H1 (cell line): ENCODE measurements around the gene MYO5B. TPM values are rescaled to one million over a fixed set of nuclear protein-coding genes. Genes with fewer than 3 reads are reported as not detected.

Experiments
- CTCF ChIA-PET: fragments of 300-600 bp; sonication (Branson Sonifier 250); formaldehyde crosslinking; loops from one replicate; lab custom pipeline; 2021; ENCODE audit not compliant: partially characterized antibody; lab: Charles Lee
- POLR2A ChIA-PET: fragments of 300-600 bp; sonication (Branson Sonifier 250); formaldehyde crosslinking; loops from one replicate; lab custom pipeline; 2021; ENCODE audit warnings: inconsistent platforms; ENCODE audit not compliant: partially characterized antibody; lab: Charles Lee
- DNase-seq, 2 experiments: peaks; one replicate each; pipeline versions ENCODE4 v3.0.0 to v3.0.0-alpha.2; 2010 to 2022; ENCODE audit warnings: low spot score in 2 of 2, low read depth in 1 of 2, mixed read lengths in 1 of 2
- FAIRE-seq: peaks from 2 replicates; lab custom pipeline; 2011; peaks lifted over from hg19 to GRCh38; lab: Jason Lieb, UNC
- H2AFZ ChIP-seq: 2 replicates; pipeline ENCODE4 v1.8.1; 2012; ENCODE audit warnings: low read length, inconsistent platforms
- H2AK5ac ChIP-seq: 2 replicates; pipeline ENCODE4 v1.6.1; 2013; ENCODE audit warnings: low read depth, low read length
- H2BK120ac ChIP-seq: replicated peaks from 2 replicates; pipeline ENCODE3; 2013; ENCODE audit warnings: low read depth, low read length, inconsistent platforms
- H2BK12ac ChIP-seq: 2 replicates; pipeline ENCODE4 v1.6.1; 2013; ENCODE audit warnings: low read depth, low read length
- H2BK15ac ChIP-seq: 2 replicates; pipeline ENCODE4 v1.6.1; 2013; ENCODE audit warnings: low read length
- H2BK20ac ChIP-seq: 2 replicates; pipeline ENCODE4 v1.6.1; 2013; ENCODE audit warnings: low read length
- H2BK5ac ChIP-seq: 2 replicates; pipeline ENCODE4 v1.6.1; 2013; ENCODE audit warnings: low read depth, low read length
- H3K14ac ChIP-seq: 2 replicates; pipeline ENCODE4 v1.6.1; 2013; ENCODE audit warnings: inconsistent platforms; ENCODE audit not compliant: insufficient read length
- H3K18ac ChIP-seq: 2 replicates; pipeline ENCODE4 v1.6.1; 2013; ENCODE audit warnings: low read length; ENCODE audit errors: extremely low read depth
- H3K23ac ChIP-seq: 2 replicates; pipeline ENCODE4 v1.6.1; 2013; ENCODE audit warnings: inconsistent platforms; ENCODE audit not compliant: insufficient read length
- H3K23me2 ChIP-seq: 2 replicates; pipeline ENCODE4 v1.6.1; 2013; ENCODE audit warnings: low read depth, low read length
- H3K27ac ChIP-seq: 2 replicates; pipeline ENCODE4 v1.6.1; 2011; ENCODE audit warnings: low read depth, low read length, inconsistent platforms
- H3K27me3 ChIP-seq, 4 experiments: replicated peaks in 1 of 4; 1 replicate in 1 of 4; 2 replicates in 3 of 4; pipeline versions ENCODE4 v1.6.1 to v1.8.1; 2011 to 2013; ENCODE audit warnings: low read length in 3 of 4, mild to moderate bottlenecking in 3 of 4, inconsistent platforms in 2 of 4, mixed read lengths in 2 of 4, moderate library complexity in 1 of 4; ENCODE audit not compliant: control insufficient read depth in 3 of 4, insufficient read depth in 3 of 4; ENCODE audit errors: extremely low read depth in 1 of 4
- H3K36me3 ChIP-seq, 4 experiments: 2 replicates each; pipeline versions ENCODE4 v1.6.1 to v1.8.1; 2011 to 2013; ENCODE audit warnings: mild to moderate bottlenecking in 4 of 4, low read length in 3 of 4, moderate library complexity in 2 of 4, control low read depth in 1 of 4, inconsistent platforms in 1 of 4; ENCODE audit not compliant: insufficient read depth in 4 of 4, control insufficient read depth in 2 of 4
- H3K4ac ChIP-seq: replicated peaks from 2 replicates; pipeline ENCODE3; 2013; ENCODE audit warnings: low read length, low read depth, mixed read lengths, inconsistent platforms; ENCODE audit not compliant: insufficient read length
- H3K4me1 ChIP-seq, 4 experiments: replicated peaks in 1 of 4; 1 replicate in 1 of 4; 2 replicates in 3 of 4; pipeline versions ENCODE4 v1.6.1 to v1.8.1; 2011 to 2013; ENCODE audit warnings: low read length in 3 of 4, inconsistent platforms in 2 of 4, mixed read lengths in 1 of 4; ENCODE audit not compliant: insufficient read depth in 4 of 4, control insufficient read depth in 3 of 4
- H3K4me2 ChIP-seq, 2 experiments: 2 replicates each; pipeline versions ENCODE4 v1.6.1 to v1.8.1; 2011 to 2013; ENCODE audit warnings: low read depth in 2 of 2, low read length in 2 of 2, control low read depth in 1 of 2, inconsistent platforms in 1 of 2, mild to moderate bottlenecking in 1 of 2; ENCODE audit not compliant: insufficient read depth in 1 of 2
- H3K4me3 ChIP-seq, 4 experiments: fragments of 200-600, 300-600 bp in 1 of 4; sonication (generic), shearing (Covaris generic), sonication (Bioruptor Twin) in 1 of 4; 2 replicates each; pipeline versions ENCODE4 v1.5.1 to v1.8.1; 2011 to 2016; ENCODE audit warnings: low read length in 4 of 4, low read depth in 3 of 4, control low read depth in 2 of 4, inconsistent platforms in 2 of 4, mild to moderate bottlenecking in 2 of 4, mixed read lengths in 1 of 4, moderate library complexity in 1 of 4; ENCODE audit not compliant: insufficient read depth in 2 of 4; ENCODE audit errors: extremely low read depth in 1 of 4
- H3K56ac ChIP-seq: replicated peaks from 2 replicates; pipeline ENCODE3; 2013; ENCODE audit warnings: low read depth, mild to moderate bottlenecking, mixed read lengths, low read length, inconsistent platforms; ENCODE audit not compliant: insufficient read length
- H3K79me1 ChIP-seq: 2 replicates; pipeline ENCODE4 v1.6.1; 2013; ENCODE audit warnings: low read depth, low read length, control low read depth
- H3K79me2 ChIP-seq, 2 experiments: 2 replicates each; pipeline versions ENCODE4 v1.6.1 to v1.8.1; 2012 to 2013; ENCODE audit warnings: low read length in 2 of 2, mild to moderate bottlenecking in 2 of 2, inconsistent platforms in 1 of 2; ENCODE audit not compliant: insufficient read depth in 2 of 2, control insufficient read depth in 1 of 2
- H3K9ac ChIP-seq, 4 experiments: replicated peaks in 1 of 4; 1 replicate in 1 of 4; 2 replicates in 3 of 4; pipeline versions ENCODE4 v1.6.1 to v1.8.1; 2011 to 2013; ENCODE audit warnings: low read depth in 3 of 4, low read length in 3 of 4, control low read depth in 2 of 4, mild to moderate bottlenecking in 2 of 4, moderate library complexity in 2 of 4, inconsistent platforms in 1 of 4; ENCODE audit errors: extremely low read depth in 1 of 4
- H3K9me3 ChIP-seq, 2 experiments: 2 replicates each; pipeline versions ENCODE4 v1.6.1 to v1.8.1; 2012 to 2013; ENCODE audit warnings: mild to moderate bottlenecking in 2 of 2, moderate library complexity in 2 of 2, control low read depth in 1 of 2, inconsistent platforms in 1 of 2, low read depth in 1 of 2, low read length in 1 of 2, mixed read lengths in 1 of 2; ENCODE audit not compliant: insufficient read depth in 2 of 2
- H4K20me1 ChIP-seq, 2 experiments: replicated peaks in 1 of 2; 2 replicates each; pipeline versions ENCODE3 to v1.8.1; 2011 to 2013; ENCODE audit warnings: inconsistent platforms in 2 of 2, low read length in 2 of 2, mild to moderate bottlenecking in 1 of 2; ENCODE audit not compliant: insufficient read depth in 2 of 2, control insufficient read depth in 1 of 2
- H4K5ac ChIP-seq: 2 replicates; pipeline ENCODE4 v1.6.1; 2013; ENCODE audit warnings: low read length, low read depth, mixed read lengths, inconsistent platforms; ENCODE audit not compliant: insufficient read length
- H4K8ac ChIP-seq: 2 replicates; pipeline ENCODE4 v1.8.0; 2013; ENCODE audit warnings: mild to moderate bottlenecking, moderate library complexity, low read length, inconsistent platforms; ENCODE audit not compliant: insufficient read depth; ENCODE audit errors: extremely low read depth
- H4K91ac ChIP-seq: replicated peaks from 2 replicates; pipeline ENCODE3; 2013; ENCODE audit warnings: low read length, mixed read lengths, inconsistent platforms; ENCODE audit not compliant: insufficient read length
- BACH1 ChIP-seq: IDR thresholded peaks from 2 replicates; pipeline ENCODE4 v1.6.1; 2012; ENCODE audit warnings: low read length, improper control_type of control experiment
- BRCA1 ChIP-seq: IDR thresholded peaks from 2 replicates; pipeline ENCODE4 v1.6.1; 2012; ENCODE audit warnings: low read depth, low read length, improper control_type of control experiment
- EGR1 ChIP-seq: IDR thresholded peaks from 2 replicates; pipeline ENCODE4 v1.6.1; 2011; ENCODE audit warnings: low read depth, low read length, borderline replicate concordance
- RAD21 ChIP-seq, 2 experiments: IDR thresholded peaks in 1 of 2; conservative IDR thresholded peaks in 1 of 2; 2 replicates each; pipeline ENCODE4 v1.6.1; 2011; ENCODE audit warnings: low read depth in 2 of 2, low read length in 2 of 2, improper control_type of control experiment in 1 of 2, inconsistent platforms in 1 of 2, mild to moderate bottlenecking in 1 of 2, moderate library complexity in 1 of 2
- RNF2 ChIP-seq: fragments of 200-900, 300-1000 bp; sonication (generic); IDR thresholded peaks from 2 replicates; pipeline ENCODE4 v1.7.1; 2016; ENCODE audit warnings: borderline replicate concordance, low read depth, mild to moderate bottlenecking, antibody characterized with exemption, low read length; ENCODE audit not compliant: poor library complexity, severe bottlenecking; ENCODE audit errors: missing control alignments
- SIRT6 ChIP-seq: IDR thresholded peaks from one replicate; pipeline ENCODE4 v1.7.1; 2012; ENCODE audit warnings: low read length, inconsistent platforms
- SP1 ChIP-seq: IDR thresholded peaks from 2 replicates; pipeline ENCODE4 v1.6.1; 2011; ENCODE audit warnings: low read depth, low read length
- SUZ12 ChIP-seq: fragments of 200-600 bp; sonication (generic); IDR thresholded peaks from 2 replicates; pipeline ENCODE4 v1.6.1; 2012; ENCODE audit warnings: mild to moderate bottlenecking, inconsistent platforms, low read length, moderate library complexity, mixed read lengths
- TEAD4 ChIP-seq: IDR thresholded peaks from 2 replicates; pipeline ENCODE4 v1.6.1; 2012; ENCODE audit warnings: low read depth, low read length, inconsistent platforms, mixed read lengths
- YY1 ChIP-seq: IDR thresholded peaks from 2 replicates; pipeline ENCODE4 v1.6.1; 2011; ENCODE audit warnings: low read depth, mild to moderate bottlenecking, low read length
- WGBS, 2 experiments: shearing (Covaris generic) in 1 of 2; methylation state at CpG; one replicate each; pipeline versions ENCODE4 v1.1.6 to v1.1.7; 2013 to 2015; ENCODE audit warnings: low lambda C conversion rate in 2 of 2, mixed read lengths in 2 of 2, inconsistent platforms in 1 of 2, low coverage in 1 of 2, missing lambda C conversion rate in 1 of 2; ENCODE audit not compliant: insufficient replicate concordance in 2 of 2, insufficient coverage in 1 of 2, insufficient read length in 1 of 2; ENCODE audit errors: extremely low coverage in 1 of 2, missing lambda C conversion rate in 1 of 2; 5-methylcytosine and 5-hydroxymethylcytosine counted together
- polyA plus RNA-seq, 7 experiments: library from polyadenylated mRNA; depleted of rRNA in 3 of 7; stranded (reverse) in 5 of 7; unstranded in 2 of 7; fragments of >200 nt in 5 of 7; fragments of 200-250 nt in 2 of 7; gene quantifications; 1 replicate in 5 of 7; 2 replicates in 1 of 7; 4 replicates in 1 of 7; pipeline versions ENCODE4 v1.2.1 to v1.2.3, GENCODE V29; 2011 to 2013; ENCODE audit warnings: missing spikeins in 2 of 7, mixed read lengths in 2 of 7
- total RNA-seq: library from RNA; stranded (reverse); fragmentation: NEBNext Ultra II Directional; extraction: Animal tissue kit (Norgen Biotek cat#: 25700); gene quantifications from 2 replicates; pipeline ENCODE4 v1.2.1, GENCODE V29; 2021
- TF ChIP-seq, protein P1 (sequence below), 3 experiments: IDR thresholded peaks; 1 replicate in 2 of 3; 2 replicates in 1 of 3; pipeline versions ENCODE4 v1.5.1 to v1.6.1; 2011; ENCODE audit warnings: low read length in 3 of 3, mild to moderate bottlenecking in 3 of 3, inconsistent platforms in 2 of 3, low read depth in 1 of 3, moderate library complexity in 1 of 3; ENCODE audit not compliant: insufficient read depth in 1 of 3; ENCODE audit errors: control extremely low read depth in 1 of 3

The MYO5B gene
- total and polyA plus RNA-seq, 2 of the 8 experiments (the other 6 are each of a cell fraction or from before 2014, with no cell fraction given), result 6.4 to 7.7 TPM

DNA sequence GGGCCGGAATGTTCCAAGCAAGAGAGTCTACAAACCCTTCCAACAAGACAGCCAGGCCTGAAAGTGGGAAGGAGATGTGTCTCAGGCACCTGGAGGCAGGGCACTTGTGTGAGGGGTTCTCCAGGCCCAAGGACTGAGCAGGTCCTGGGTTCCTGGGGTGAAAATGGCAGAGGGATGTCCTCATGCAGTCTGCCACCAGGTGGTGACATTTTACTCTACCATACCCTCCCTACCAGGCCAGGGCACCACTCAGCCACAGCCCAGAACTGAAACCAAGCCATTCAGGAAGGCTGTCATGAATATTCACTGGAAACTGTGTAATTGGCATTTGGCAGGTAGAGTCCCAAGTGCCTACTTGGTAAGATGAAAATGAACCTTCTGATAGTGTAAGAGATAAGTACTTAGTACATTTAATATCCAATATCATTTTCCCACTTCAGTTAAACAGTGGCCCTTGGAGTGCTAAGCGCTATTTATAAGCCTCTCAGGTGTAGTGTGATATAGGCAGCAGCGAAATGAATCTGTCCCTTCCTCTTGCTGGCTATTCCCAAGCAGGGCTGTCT lies 185.1 kb downstream of the MYO5B start:
- H3K4me2 ChIP-seq, result no peak overlapping the region
- no peak overlapping the region for H4K91ac ChIP-seq
- no peak overlapping the region for H3K18ac ChIP-seq
- no peak overlapping the region for H3K4me3 ChIP-seq
- no peak overlapping the region for H4K5ac ChIP-seq
- H3K79me1 ChIP-seq, result no peaks in the 10 kb centered on the region; the same call in 1 of the 2 replicates
- H2BK5ac ChIP-seq, result no peak overlapping the region
- H2AK5ac ChIP-seq, result no peak overlapping the region
- H3K79me2 ChIP-seq, result no peaks in the 10 kb centered on the region
- no peaks in the 10 kb centered on the region; a peak in 1 of 7 replicates for H3K4me1 ChIP-seq
- H3K23me2 ChIP-seq, result no peaks in the 10 kb centered on the region
- H2BK15ac ChIP-seq, result no peak overlapping the region
- H4K8ac ChIP-seq, result no peak overlapping the region
- no peak overlapping the region for H3K4ac ChIP-seq
- FAIRE-seq (peak; percentile 71), DNase-seq (peak; percentile 21 to 62)
- H2AFZ ChIP-seq, result no peak overlapping the region
- H2BK20ac ChIP-seq, result no peak overlapping the region
- no peak overlapping the region for H2BK120ac ChIP-seq
- CTCF ChIA-PET, result interaction anchor here (0.8 to 1.3 kb wide), 4 partner anchors 24 to 193 kb away, joined by 3 to 11 read pairs (median 4); no protein-coding TSS in a partner anchor
- H3K27ac ChIP-seq, result no peak overlapping the region
- no peaks in the 10 kb centered on the region for H3K36me3 ChIP-seq
- no peak overlapping the region for H3K9ac ChIP-seq
- H2BK12ac ChIP-seq, result no peak overlapping the region
- no peaks in the 10 kb centered on the region for H3K27me3 ChIP-seq
- no peak overlapping the region for H3K23ac ChIP-seq
- no peaks in the 10 kb centered on the region for H4K20me1 ChIP-seq
- 95% methylated on average over 3 of the region's 3 CpGs; no CpG with 5 or more reads in 1 of the 2 experiments for WGBS, 2 experiments
- H3K9me3 ChIP-seq, result no peaks in the 10 kb centered on the region; a peak in 1 of 4 replicates
- POLR2A ChIA-PET, result no interaction called here
- H3K14ac ChIP-seq, result no peak overlapping the region
- no peak overlapping the region for H3K56ac ChIP-seq
- TF ChIP-seq SP1 (no peak), SIRT6 (no peak), SUZ12 (no peak), BACH1 (no peak), TEAD4 (no peak), EGR1 (no peak), YY1 (peak; percentile 76; the same call in 1 of the 2 replicates), RNF2 (no peak), BRCA1 (no peak), RAD21 (IDR thresholded peaks at IDR 0.05 in 1 of 2, conservative IDR thresholded peaks at IDR 0.05 in 1 of 2; ENCODE audit: low read depth in 2 of 2, low read length in 2 of 2) (peak; percentile 73 to 78)
- TF ChIP-seq, protein P1, sequence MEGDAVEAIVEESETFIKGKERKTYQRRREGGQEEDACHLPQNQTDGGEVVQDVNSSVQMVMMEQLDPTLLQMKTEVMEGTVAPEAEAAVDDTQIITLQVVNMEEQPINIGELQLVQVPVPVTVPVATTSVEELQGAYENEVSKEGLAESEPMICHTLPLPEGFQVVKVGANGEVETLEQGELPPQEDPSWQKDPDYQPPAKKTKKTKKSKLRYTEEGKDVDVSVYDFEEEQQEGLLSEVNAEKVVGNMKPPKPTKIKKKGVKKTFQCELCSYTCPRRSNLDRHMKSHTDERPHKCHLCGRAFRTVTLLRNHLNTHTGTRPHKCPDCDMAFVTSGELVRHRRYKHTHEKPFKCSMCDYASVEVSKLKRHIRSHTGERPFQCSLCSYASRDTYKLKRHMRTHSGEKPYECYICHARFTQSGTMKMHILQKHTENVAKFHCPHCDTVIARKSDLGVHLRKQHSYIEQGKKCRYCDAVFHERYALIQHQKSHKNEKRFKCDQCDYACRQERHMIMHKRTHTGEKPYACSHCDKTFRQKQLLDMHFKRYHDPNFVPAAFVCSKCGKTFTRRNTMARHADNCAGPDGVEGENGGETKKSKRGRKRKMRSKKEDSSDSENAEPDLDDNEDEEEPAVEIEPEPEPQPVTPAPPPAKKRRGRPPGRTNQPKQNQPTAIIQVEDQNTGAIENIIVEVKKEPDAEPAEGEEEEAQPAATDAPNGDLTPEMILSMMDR (IDR thresholded peaks at IDR 0.05; ENCODE audit: control extremely low read depth in 1 of 3, insufficient read depth in 1 of 3, low read depth in 1 of 3, low read length in 3 of 3), result peak; percentile 72 to 87 (median 84)
